ENCODE measurements around the gene ZNF66. TPM values are rescaled to one million over a fixed set of nuclear protein-coding genes. Genes with fewer than 3 reads are reported as not detected.
A peak's percentile ranks its signal among the peaks of the same experiment; 100 is the strongest.
"Not testable (repeated sequence)": the region's sequence is repeated elsewhere in the genome, so short reads cannot be mapped to it uniquely, and the experiment has no call there.

Gene ZNF66
- total RNA-seq, result 10 to 100 TPM in 2 of 3 donors, 1 to 10 TPM in 1; 7.7 to 11.8 (median 10.6) TPM
- 22.5 TPM for total RNA-seq (2013)

GRCh38 chr19:20776083-20777076 is at the start of gene ZNF66:
ZNF66 (plus strand) TSS chr19:20776304; CDS start chr19:20776448, 144 bp downstream.
- Histone ChIP-seq H3K36me3 (ENCODE audit: control insufficient read depth, insufficient read depth, low read length) (no peaks in the 10 kb centered on the region), H3K4me1 (ENCODE audit: control insufficient read depth, insufficient read depth, low read length) (peaks cover 3% of the 10 kb centered on the region), H3K4me3 (ENCODE audit: low read length) (peak within 1 kb of the TSS; percentile 80), H3K27ac (ENCODE audit: low read length) (peak within 1 kb of the TSS; percentile 78), H3K9me3 (ENCODE audit: control insufficient read depth, insufficient read depth, low read length) (peaks cover 4% of the 10 kb centered on the region), H3K27me3 (ENCODE audit: control insufficient read depth, insufficient read depth, low read length) (no peaks in the 10 kb centered on the region)
- H3K27me3 Mint-ChIP-seq (ENCODE audit: low read depth in 2 of 2), result no peaks in the 10 kb centered on the region
- H3K4me3 Mint-ChIP-seq, result peak within 1 kb of the TSS; percentile 99
- ATAC-seq (peak; percentile 97 to 99 (median 99)), DNase-seq (peak; percentile 96 to 97)
- 1% methylated on average over 41 of the region's 42 CpGs for WGBS (ENCODE audit: insufficient coverage)
- no peak for TF ChIP-seq CTCF (IDR thresholded peaks at IDR 0.05)
- no peaks in the 10 kb centered on the region for H3K9me3 Mint-ChIP-seq
- H3K4me1 Mint-ChIP-seq, result peaks cover 13 to 28% of the 10 kb centered on the region in 2 donors
- peak within 1 kb of the TSS; percentile 97 to 98 for H3K27ac Mint-ChIP-seq
- H3K36me3 Mint-ChIP-seq, result no peaks in the 10 kb centered on the region
- intact Hi-C loops (cut with micrococcal nuclease), result loop anchor here (1.0 to 2.0 kb wide), 3 partner anchors 115 to 737 kb away; partner anchors contain the start of genes ZNF626 and ZNF682

- H3K9me3 Mint-ChIP-seq, result peaks cover 4 to 11% of the 10 kb centered on the region in 2 donors
- H3K36me3 ChIP-seq (ENCODE audit: control insufficient read depth, insufficient read depth, low read length); ATAC-seq; H3K4me3 Mint-ChIP-seq; intact Hi-C loops (cut with micrococcal nuclease); DNase-seq; H3K36me3 Mint-ChIP-seq; H3K27me3 ChIP-seq (ENCODE audit: control insufficient read depth, insufficient read depth, low read length); H3K9me3 ChIP-seq (ENCODE audit: control insufficient read depth, insufficient read depth, low read length); H3K27me3 Mint-ChIP-seq (ENCODE audit: low read depth in 2 of 2); H3K4me3 ChIP-seq (ENCODE audit: low read length); H3K27ac ChIP-seq (ENCODE audit: low read length); H3K4me1 ChIP-seq (ENCODE audit: control insufficient read depth, insufficient read depth, low read length); H3K4me1 Mint-ChIP-seq; H3K27ac Mint-ChIP-seq: not testable (repeated sequence)
- 96% methylated on average over 6 of the region's 6 CpGs for WGBS (ENCODE audit: insufficient coverage)
Measured at GRCh38 chr19:20750169-20750568, 25.9 kb upstream of the ZNF66 start.

- H3K4me1 Mint-ChIP-seq; H3K9me3 Mint-ChIP-seq; H3K4me3 ChIP-seq (ENCODE audit: low read length); ATAC-seq; H3K4me1 ChIP-seq (ENCODE audit: control insufficient read depth, insufficient read depth, low read length); H3K27me3 ChIP-seq (ENCODE audit: control insufficient read depth, insufficient read depth, low read length); H3K36me3 ChIP-seq (ENCODE audit: control insufficient read depth, insufficient read depth, low read length); H3K27me3 Mint-ChIP-seq (ENCODE audit: low read depth in 2 of 2); intact Hi-C loops (cut with micrococcal nuclease); H3K27ac ChIP-seq (ENCODE audit: low read length); H3K27ac Mint-ChIP-seq; H3K4me3 Mint-ChIP-seq; H3K9me3 ChIP-seq (ENCODE audit: control insufficient read depth, insufficient read depth, low read length); H3K36me3 Mint-ChIP-seq; DNase-seq: not testable (repeated sequence)
- 93% methylated on average over 9 of the region's 9 CpGs for WGBS (ENCODE audit: insufficient coverage)
Measured at GRCh38 chr19:20752291-20752690, 23.8 kb upstream of the ZNF66 start.

GRCh38 chr19:20769225-20769736 is 6.8 kb upstream of the ZNF66 start:
- H3K4me3 Mint-ChIP-seq; H3K4me1 Mint-ChIP-seq; H3K27ac Mint-ChIP-seq; H3K9me3 Mint-ChIP-seq; H3K36me3 ChIP-seq (ENCODE audit: control insufficient read depth, insufficient read depth, low read length); intact Hi-C loops (cut with micrococcal nuclease); H3K27ac ChIP-seq (ENCODE audit: low read length); ATAC-seq; H3K27me3 ChIP-seq (ENCODE audit: control insufficient read depth, insufficient read depth, low read length); H3K9me3 ChIP-seq (ENCODE audit: control insufficient read depth, insufficient read depth, low read length); H3K4me3 ChIP-seq (ENCODE audit: low read length); DNase-seq; H3K4me1 ChIP-seq (ENCODE audit: control insufficient read depth, insufficient read depth, low read length): not testable (repeated sequence)
- Mint-ChIP-seq H3K36me3 (peaks cover 17% of the 10 kb centered on the region), H3K27me3 (ENCODE audit: low read depth in 2 of 2) (peaks cover 3 to 29% of the 10 kb centered on the region in 2 donors)
- 91% methylated on average over 6 of the region's 8 CpGs for WGBS (ENCODE audit: insufficient coverage)

All from natural killer cell (primary cell).